Measurements from ENCODE around the gene DPEP1.

Gene DPEP1

GRCh38 chr16:89610108-89610453, 3.4 kb upstream of the DPEP1 start:
- no peak for TF ChIP-seq CTCF (IDR thresholded peaks at IDR 0.05; ENCODE audit: insufficient read depth, missing control alignments)
- DNase-seq (ENCODE audit: insufficient read length, low spot score) (no peak), FAIRE-seq (no peak)

GRCh38 chr16:89612415-89613166, 851 bp upstream of the DPEP1 start:
- no peak for FAIRE-seq
- DNase-seq (ENCODE audit: insufficient read length, low spot score): no peak
- TF ChIP-seq CTCF (IDR thresholded peaks at IDR 0.05; ENCODE audit: insufficient read depth, missing control alignments): no peak

- no peak for DNase-seq (ENCODE audit: insufficient read length, low spot score)
- no peak for TF ChIP-seq CTCF (IDR thresholded peaks at IDR 0.05; ENCODE audit: insufficient read depth, missing control alignments)
- no peak for FAIRE-seq
These were observed 565 bp downstream of the DPEP1 start for GRCh38 chr16:89613954-89614459.

DNA sequence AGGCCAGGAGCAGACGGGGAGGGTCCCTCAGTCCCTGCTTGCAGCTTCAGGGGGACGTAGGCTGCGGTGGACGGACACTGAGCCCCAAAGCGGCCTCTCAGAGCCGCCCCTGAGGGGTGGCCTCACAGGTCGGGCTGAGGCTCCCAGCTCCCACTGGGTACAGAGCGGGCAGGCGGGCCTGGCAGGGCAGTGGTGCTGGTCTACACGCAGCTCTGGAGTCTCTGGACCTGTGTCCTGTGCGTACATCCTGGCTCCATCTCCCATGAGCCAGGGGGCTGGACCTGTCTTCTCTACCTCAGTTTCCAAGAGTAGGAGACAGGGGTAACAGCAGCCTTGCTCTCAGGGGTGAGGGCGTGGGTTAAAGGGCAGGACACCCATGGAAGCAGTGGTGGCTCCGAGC, 1.7 kb downstream of the DPEP1 start:
- FAIRE-seq (no peak), DNase-seq (ENCODE audit: insufficient read length, low spot score) (no peak)
- TF ChIP-seq CTCF (IDR thresholded peaks at IDR 0.05; ENCODE audit: insufficient read depth, missing control alignments): no peak

DNA sequence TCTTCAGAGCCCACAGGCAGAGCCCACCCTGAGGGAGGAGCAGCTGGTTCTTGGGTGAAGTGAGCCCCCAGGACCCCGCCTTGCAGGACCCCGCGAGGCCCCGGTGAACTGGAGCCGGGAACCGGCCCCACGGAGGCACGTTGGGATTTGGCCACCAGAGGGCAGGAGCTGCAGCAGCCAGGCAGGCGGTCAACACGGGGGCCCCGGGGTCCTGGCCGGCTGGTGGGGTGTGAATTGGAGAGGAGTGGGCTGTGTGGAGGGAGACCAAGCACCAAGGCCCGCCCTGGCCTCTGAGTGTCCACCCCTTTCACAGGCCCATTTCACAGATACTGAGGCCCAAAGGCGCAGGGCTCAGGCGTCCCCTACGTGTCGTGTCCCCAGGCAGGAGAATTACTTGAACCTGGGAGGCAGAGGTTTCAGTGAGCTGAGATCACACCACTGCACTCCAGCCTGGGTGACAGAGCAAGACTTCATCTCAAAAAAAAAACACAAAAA, 2.2 kb downstream of the DPEP1 start:
- FAIRE-seq: no peak

DNA sequence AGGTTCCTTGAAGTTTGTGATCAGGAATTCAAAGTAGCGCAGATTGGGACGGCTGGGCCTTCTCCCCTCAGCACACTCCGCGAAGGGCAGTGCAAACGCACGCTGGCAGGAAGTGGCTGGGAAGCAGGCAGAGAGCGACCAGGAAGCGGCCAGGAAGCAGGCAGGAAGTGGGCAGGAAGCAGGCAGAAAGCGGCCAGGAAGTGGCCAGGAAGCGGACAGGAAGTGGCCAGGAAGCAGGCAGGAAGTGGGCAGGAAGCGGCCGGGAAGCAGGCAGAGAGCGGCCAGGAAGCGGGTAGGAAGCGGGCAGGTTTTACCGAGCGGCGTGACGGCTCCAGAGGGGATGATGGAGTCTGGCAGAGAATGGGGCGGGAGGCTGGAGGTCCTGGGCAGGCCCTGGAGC, 3.2 kb downstream of the DPEP1 start:
- DNase-seq (ENCODE audit: insufficient read length, low spot score) (no peak), FAIRE-seq (no peak)
- TF ChIP-seq CTCF (IDR thresholded peaks at IDR 0.05; ENCODE audit: insufficient read depth, missing control alignments): no peak

More for the DNA sequence above, 2.2 kb downstream of the DPEP1 start:
- TF ChIP-seq CTCF (IDR thresholded peaks at IDR 0.05; ENCODE audit: insufficient read depth, missing control alignments): peak; percentile 21
- DNase-seq (ENCODE audit: insufficient read length, low spot score): no peak

- no peak for FAIRE-seq
- no peak for TF ChIP-seq CTCF (IDR thresholded peaks at IDR 0.05; ENCODE audit: insufficient read depth, missing control alignments)
- DNase-seq (ENCODE audit: insufficient read length, low spot score): no peak
These were observed 3.6 kb downstream of the DPEP1 start for GRCh38 chr16:89617036-89617435.
